Measurements from ENCODE around the gene LARGE2.

LARGE2 gene

GRCh38 chr11:45933131-45933831, 10.8 kb downstream of the LARGE2 start:
- Histone ChIP-seq H3K4me3 (ENCODE audit: low read length) (peak overlapping the region; percentile 78), H3K79me2 (ENCODE audit: control insufficient read depth, low read length) (peaks cover 43% of the 10 kb centered on the region), H3K27me3 (ENCODE audit: control insufficient read depth, low read length) (no peaks in the 10 kb centered on the region), H3K9me3 (ENCODE audit: control insufficient read depth, insufficient read depth, low read length) (no peaks in the 10 kb centered on the region), H3K4me1 (ENCODE audit: control insufficient read depth, low read length) (peaks cover 98% of the 10 kb centered on the region), H3K4me2 (ENCODE audit: low read length) (peak overlapping the region; percentile 75), H4K20me1 (ENCODE audit: control insufficient read depth, insufficient read depth, low read depth, low read length) (no peaks in the 10 kb centered on the region), H3F3A (ENCODE audit: control insufficient read depth, insufficient read depth) (peaks cover 35% of the 10 kb centered on the region), H3K27ac (ENCODE audit: low read depth, low read length) (peak overlapping the region; percentile 98), H3K36me3 (ENCODE audit: control insufficient read depth, low read length) (peaks cover 55% of the 10 kb centered on the region), H3K9me2 (replicated peaks; ENCODE audit: control insufficient read depth, low read length) (no peaks in the 10 kb centered on the region)
- TF ChIP-seq EZH2phosphoT487 (IDR thresholded peaks at IDR 0.05; ENCODE audit: borderline replicate concordance, low read length) = no peak
- no peak for TF ChIP-seq CTCF (IDR thresholded peaks at IDR 0.05; ENCODE audit: low read depth, low read length, poor library complexity, severe bottlenecking)

- peaks cover 39% of the 10 kb centered on the region for H3F3A ChIP-seq (ENCODE audit: control insufficient read depth, insufficient read depth)
- peak overlapping the region; percentile 78 for H3K4me3 ChIP-seq (ENCODE audit: low read length)
- no peak for TF ChIP-seq CTCF (IDR thresholded peaks at IDR 0.05; ENCODE audit: low read depth, low read length, poor library complexity, severe bottlenecking)
- no peaks in the 10 kb centered on the region for H4K20me1 ChIP-seq (ENCODE audit: control insufficient read depth, insufficient read depth, low read depth, low read length)
- peaks cover 97% of the 10 kb centered on the region for H3K4me1 ChIP-seq (ENCODE audit: control insufficient read depth, low read length)
- H3K36me3 ChIP-seq (ENCODE audit: control insufficient read depth, low read length) = peaks cover 48% of the 10 kb centered on the region
- no peaks in the 10 kb centered on the region for H3K9me3 ChIP-seq (ENCODE audit: control insufficient read depth, insufficient read depth, low read length)
- no peaks in the 10 kb centered on the region for H3K27me3 ChIP-seq (ENCODE audit: control insufficient read depth, low read length)
- peak overlapping the region; percentile 98 for H3K27ac ChIP-seq (ENCODE audit: low read depth, low read length)
- H3K9me2 ChIP-seq (replicated peaks; ENCODE audit: control insufficient read depth, low read length) = no peaks in the 10 kb centered on the region
- peaks cover 36% of the 10 kb centered on the region for H3K79me2 ChIP-seq (ENCODE audit: control insufficient read depth, low read length)
- peak overlapping the region; percentile 75 for H3K4me2 ChIP-seq (ENCODE audit: low read length)
Measured at GRCh38 chr11:45933846-45934579, 11.6 kb downstream of the LARGE2 start.

GRCh38 chr11:45934580-45935318, 12.3 kb downstream of the LARGE2 start:
- peak overlapping the region; percentile 78 for H3K4me3 ChIP-seq (ENCODE audit: low read length)
- H3K4me1 ChIP-seq (ENCODE audit: control insufficient read depth, low read length) = peaks cover 97% of the 10 kb centered on the region
- no peaks in the 10 kb centered on the region for H4K20me1 ChIP-seq (ENCODE audit: control insufficient read depth, insufficient read depth, low read depth, low read length)
- no peaks in the 10 kb centered on the region for H3K9me3 ChIP-seq (ENCODE audit: control insufficient read depth, insufficient read depth, low read length)
- peak overlapping the region; percentile 75 for H3K4me2 ChIP-seq (ENCODE audit: low read length)
- H3K9me2 ChIP-seq (replicated peaks; ENCODE audit: control insufficient read depth, low read length) = no peaks in the 10 kb centered on the region
- peaks cover 48% of the 10 kb centered on the region for H3K36me3 ChIP-seq (ENCODE audit: control insufficient read depth, low read length)
- peaks cover 31% of the 10 kb centered on the region for H3K79me2 ChIP-seq (ENCODE audit: control insufficient read depth, low read length)
- H3F3A ChIP-seq (ENCODE audit: control insufficient read depth, insufficient read depth) = peaks cover 41% of the 10 kb centered on the region
- TF ChIP-seq EZH2phosphoT487 (IDR thresholded peaks at IDR 0.05; ENCODE audit: borderline replicate concordance, low read length) (no peak), CTCF (IDR thresholded peaks at IDR 0.05; ENCODE audit: low read depth, low read length, poor library complexity, severe bottlenecking) (no peak)
- no peaks in the 10 kb centered on the region for H3K27me3 ChIP-seq (ENCODE audit: control insufficient read depth, low read length)
- peak overlapping the region; percentile 98 for H3K27ac ChIP-seq (ENCODE audit: low read depth, low read length)

Data from DOHH2 (cell line).